ACHN (cell line): ENCODE results near the gene ANKRD44.

Source experiments
- DNase-seq: peaks from one replicate; pipeline ENCODE4 v3.0.0-alpha.2; 2015
- in situ Hi-C: cut with HindIII; loops from 2 replicates; pipeline ENCODE4 v1.10.0; 2017; ENCODE audit warnings: low sequenced_read_pairs, low pct_ligation_motif_present, low pct_unique_long_range_greater_than_20kb

The ANKRD44 gene

DNA sequence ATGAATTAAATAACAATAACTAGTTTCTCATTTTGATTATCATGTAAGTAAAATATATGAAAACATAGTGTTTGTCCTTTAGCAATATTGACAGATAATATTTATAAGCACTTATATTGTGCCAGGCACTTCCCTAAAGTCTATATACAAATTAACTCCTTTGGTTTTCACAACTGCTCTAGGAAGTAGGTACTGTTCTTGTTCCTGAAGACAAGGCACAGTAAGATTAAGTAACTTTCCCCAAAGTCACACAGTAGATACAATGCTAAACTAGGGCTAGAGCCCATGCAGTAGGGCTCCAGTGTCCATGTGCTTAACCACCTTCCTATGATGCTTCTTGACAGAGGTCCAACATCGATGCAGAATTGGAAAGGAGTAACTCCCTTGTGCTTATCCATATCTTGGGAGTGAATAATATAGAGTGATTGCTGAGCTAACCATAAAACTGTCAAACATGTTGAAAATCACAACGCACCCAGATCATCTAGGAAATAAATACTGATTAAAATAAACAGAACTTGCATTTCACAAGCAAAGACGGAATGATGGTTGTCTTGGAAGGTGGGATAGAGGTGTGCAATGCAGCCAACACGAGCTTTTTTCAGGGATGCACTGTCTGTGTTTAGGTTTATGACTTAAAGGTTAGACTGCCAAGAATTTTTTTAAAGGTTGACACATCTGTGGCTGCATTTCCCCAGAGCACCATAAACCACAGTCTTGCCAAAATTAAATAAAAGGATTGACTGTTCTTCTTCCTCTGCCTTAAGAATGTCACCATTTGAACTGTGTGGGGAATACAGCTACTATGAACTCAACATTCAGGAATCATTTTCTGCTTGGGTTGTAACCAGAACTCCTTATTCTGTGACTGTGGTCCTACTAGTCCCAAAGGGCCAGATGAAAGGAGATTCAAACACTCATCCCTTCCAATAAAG lies 80.8 kb downstream of the ANKRD44 start:
- no peak for DNase-seq
- in situ Hi-C loops: no loop called here

DNA sequence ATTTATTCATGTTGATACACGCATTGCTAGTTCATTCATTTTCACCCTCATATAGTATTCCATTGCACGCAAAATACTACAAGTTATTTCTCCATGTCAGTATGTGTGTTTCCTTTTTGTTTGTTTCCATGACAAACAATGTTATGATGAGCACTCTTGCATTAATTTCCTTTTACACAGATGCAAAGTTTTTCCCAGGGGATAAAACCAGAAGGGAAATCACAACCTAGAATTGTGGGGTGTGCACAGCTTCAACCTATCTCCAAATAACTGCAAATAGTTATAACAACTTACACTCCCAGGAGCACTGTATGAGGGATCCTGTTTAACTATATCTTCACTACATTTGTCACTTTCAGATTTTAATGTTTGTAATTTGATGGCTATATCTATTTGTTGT lies 87.1 kb downstream of the ANKRD44 start:
- DNase-seq: no peak
- in situ Hi-C loops: no loop called here

DNA sequence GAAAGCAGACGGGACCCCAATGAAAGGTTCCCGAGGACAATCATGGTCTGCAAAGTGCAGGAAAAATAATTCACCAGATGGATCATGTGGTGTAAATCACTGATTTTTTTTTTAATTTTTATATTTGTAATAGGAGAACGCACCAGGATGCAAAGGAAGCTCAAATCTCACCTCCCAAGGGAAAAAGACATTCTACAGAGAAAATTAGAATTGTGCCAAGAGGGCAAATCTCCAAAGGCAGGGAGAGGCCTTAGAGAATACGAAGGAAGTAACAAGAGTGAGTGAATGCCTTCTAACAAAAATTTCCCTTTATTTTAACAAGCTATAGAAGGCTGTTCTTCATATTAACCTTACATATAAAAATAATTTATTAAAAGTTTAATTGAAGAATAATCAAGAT lies 90.9 kb downstream of the ANKRD44 start:
- DNase-seq: no peak
- in situ Hi-C loops: no loop called here

DNA sequence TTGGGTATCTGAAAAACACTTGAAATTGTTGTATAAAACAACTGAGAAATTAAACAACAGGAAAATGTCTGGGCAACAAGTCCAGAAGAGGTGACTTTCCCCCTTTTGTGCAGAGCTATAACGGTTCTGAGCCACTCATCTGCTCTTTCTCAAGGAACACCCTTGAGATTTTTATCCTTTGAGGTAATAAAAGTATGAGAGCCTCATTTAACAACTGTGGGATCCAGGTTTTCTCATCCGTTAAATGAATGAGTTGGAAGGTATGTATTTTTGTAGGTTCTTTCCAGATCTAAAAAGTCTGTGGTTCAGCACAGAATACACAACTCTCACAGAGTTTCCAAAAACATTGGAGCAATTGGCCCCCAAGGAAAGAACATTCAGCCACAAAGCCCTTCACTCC lies 93.0 kb downstream of the ANKRD44 start:
- in situ Hi-C loops: no loop called here
- DNase-seq: no peak

DNA sequence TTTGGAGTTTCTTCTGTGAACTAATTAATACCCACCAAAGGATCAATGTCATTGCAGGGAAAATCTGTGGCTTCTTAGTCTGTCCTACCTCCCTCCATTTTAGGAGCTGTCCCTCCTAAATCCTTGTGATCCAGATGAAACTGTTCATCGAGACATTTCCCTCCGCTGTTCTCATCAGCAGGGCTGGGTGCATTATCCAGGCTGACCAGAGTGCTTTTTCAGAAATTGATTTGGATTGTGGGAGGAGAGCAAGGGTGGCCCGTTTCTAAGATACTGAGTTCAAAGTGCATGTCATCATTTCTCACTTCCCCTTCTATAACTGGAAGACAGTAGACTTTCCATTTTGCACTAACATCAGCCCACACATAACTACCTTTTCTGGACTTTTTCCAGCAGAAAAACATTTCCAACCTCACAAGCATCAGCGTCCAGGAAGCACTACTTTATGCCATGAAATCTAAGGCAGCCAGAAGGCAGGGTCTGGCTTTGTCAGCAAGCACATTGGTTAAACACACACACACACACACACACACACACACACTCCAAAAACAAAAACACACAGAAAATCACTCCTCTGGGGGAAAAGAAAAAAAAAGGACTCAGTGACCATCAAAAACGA lies 94.1 kb downstream of the ANKRD44 start:
- no peak for DNase-seq
- in situ Hi-C loops: no loop called here

DNA sequence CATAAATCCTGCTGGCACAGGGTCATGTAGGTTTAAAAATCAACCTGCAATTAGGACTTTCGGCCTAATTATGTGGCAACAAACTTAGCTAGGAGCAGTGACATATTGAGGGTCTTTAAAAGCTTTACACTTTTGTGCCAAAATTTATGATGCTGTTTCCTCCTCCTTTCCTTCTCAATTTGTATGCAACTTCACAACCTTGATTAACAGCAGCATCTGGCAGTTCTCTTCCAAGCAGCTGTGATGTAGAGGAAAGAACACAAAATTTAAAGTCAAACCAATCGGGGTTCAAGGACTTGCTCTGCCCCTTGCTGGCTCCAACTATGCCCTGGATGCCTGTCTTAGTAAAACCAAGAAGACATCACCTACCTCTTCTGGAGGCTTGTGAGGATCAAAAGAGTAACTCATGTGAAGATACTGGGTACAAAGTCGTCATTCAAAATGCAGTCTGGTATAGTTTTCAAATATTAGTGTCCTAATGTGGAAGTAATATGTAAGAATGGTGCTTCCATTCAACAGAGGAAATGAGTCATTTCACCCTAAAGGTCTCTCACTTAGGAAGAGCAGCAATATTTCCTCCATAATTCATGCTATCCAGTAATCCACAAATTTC lies 94.7 kb downstream of the ANKRD44 start:
- DNase-seq: no peak
- in situ Hi-C loops: no loop called here

DNA sequence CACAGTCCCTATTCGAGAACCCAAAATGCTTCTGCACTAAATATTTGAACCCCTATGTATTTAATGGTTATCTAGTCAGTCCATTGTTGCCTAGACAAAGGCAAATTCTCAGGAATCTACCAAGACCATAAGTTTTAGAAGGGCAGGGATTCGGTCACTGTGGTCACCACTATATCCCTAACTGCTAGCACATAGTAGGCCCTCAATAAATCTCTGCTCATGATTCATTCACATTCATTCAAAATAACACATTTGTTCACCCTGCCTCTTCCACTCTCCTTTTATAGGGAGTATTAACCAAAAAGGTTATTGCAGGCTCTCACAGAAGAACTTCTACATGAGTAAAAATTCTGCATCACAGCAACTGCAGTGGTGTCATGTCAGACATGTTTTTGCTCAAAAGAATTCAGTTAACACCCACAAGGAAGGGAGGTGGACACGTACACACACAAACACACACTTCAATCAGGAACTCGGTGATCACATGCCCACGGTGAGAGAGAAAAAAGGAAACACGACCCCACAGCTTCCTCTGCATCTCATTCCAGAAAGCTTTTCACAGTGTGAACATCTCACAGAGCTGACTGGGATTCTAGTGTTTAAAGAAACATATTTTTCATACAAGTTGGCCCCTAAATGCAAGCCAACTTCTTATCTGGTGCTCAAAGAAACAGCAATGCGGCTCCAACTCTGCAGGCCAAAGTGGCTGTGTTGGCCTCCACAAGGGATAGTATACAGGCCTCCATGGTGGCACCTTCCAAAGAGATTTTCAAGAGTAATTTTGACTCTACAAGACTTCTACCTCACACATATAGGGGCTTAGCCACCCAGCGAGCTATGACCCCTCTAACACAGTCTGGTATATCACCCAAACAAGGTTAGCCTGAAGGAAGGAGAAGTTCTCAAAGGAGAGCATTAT lies 98.0 kb downstream of the ANKRD44 start:
- in situ Hi-C loops: no loop called here
- no peak for DNase-seq

DNA sequence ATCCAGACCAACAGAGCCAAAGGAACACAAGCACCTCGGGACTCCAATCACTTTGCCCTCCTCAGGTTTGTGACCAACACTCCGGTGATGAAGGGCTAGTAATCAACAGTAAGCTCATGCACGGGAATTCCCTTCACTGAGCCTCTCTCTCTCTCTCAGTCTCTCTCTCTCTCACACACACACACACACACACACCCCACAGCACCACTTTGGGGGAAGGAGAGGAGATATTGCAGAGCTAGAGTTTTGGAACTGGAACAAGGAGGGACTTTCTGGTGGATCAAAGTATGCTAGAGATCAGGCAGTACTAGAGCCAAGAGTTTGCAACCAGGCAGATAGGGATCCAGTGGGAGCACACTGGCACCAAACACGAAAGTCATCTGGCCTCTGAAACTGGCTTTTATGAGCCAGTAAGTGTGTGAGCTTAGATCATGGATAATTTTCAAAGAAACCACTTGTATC lies 98.7 kb downstream of the ANKRD44 start:
- in situ Hi-C loops: no loop called here
- no peak for DNase-seq

DNA sequence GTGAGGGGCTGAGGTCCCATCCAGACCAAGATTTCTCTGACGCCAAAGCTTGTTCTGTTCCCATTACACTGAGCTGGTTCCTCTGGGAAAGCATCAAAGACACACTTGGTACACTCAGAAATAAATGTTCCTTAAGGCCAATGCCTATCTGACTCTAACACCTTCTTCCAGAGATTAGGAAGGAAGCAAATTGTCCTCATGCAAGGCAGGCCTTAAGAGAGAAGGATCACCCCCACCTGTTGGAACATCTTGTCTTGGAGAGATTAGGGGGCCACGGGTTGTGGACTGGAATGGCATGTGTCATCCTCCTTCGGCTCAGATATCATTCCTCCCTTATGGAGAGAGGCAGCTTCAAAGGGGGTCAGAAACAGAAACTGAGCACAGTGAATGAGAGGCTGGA lies 100.2 kb downstream of the ANKRD44 start:
- in situ Hi-C loops: no loop called here

DNA sequence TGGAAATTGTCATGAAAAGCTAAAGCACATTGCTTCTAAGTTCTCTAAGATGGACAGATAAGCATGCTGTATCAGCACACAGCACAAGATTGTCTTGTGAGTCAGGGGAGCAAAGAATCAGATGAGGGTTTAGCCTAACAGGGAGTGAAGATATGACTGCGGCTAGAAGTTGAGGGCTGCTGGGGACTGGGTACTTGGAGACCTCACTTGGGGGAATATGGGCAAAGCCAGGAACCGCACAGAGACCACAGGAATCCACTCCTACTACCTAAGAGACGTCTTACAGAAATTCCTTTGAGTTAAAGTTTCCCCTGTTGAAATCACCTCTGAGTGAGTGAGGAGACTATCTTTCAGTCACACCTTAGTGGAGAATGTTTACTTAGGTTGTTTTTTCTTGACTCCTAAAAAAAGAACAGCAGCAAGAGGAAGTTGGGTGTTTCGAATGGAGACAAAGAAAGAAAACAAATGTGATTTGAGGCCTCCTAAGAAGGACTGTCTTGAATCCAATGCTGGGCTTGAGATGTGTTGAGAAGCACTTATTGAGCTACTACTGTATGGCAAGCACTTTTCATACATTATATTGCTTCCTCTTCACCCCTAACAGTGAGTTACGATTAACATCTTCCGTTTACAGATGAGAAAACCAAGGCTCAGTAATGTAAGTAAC lies 100.7 kb downstream of the ANKRD44 start:
- peak; percentile 16 for DNase-seq
- in situ Hi-C loops: no loop called here

More for the DNA sequence above, 100.2 kb downstream of the ANKRD44 start:
- DNase-seq: no peak

DNA sequence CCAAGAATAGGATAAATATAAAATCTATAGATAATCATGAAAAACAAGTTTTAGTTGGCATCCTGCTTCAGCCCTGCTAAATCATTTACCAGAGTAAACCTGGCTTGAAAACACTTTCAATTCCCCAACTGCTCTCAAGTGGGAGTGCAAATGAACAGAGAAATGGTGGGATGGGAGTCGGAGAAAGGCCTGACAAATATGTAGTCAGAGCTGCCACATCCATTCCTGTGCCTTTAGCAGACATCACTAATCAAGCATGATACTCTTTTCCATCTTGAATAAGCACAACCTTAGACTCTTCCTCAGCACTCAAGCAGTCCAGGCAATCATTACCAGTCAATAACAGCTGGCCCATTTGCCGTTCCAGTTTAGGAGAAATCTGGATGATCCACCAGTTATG lies 101.3 kb downstream of the ANKRD44 start:
- in situ Hi-C loops: no loop called here
- no peak for DNase-seq

DNA sequence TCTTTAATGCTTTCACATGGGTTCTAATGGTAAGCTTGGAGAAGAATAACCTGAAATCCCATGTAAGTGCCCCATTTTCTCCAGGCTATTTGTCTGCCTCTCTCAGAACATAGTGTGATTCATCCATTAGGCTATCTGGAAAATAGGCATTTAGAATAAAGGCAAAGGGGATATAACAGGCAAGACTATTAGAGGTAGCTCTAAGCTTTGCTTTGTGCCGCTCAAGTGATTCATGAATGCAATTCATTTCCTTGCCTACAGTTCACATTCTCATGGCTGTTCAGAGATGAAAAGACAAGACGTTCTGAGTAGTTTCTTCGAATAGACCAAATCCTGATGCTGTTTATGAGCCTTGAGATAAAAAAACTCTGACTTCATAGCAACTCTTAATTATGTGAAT lies 101.7 kb downstream of the ANKRD44 start:
- in situ Hi-C loops: no loop called here
- no peak for DNase-seq

DNA sequence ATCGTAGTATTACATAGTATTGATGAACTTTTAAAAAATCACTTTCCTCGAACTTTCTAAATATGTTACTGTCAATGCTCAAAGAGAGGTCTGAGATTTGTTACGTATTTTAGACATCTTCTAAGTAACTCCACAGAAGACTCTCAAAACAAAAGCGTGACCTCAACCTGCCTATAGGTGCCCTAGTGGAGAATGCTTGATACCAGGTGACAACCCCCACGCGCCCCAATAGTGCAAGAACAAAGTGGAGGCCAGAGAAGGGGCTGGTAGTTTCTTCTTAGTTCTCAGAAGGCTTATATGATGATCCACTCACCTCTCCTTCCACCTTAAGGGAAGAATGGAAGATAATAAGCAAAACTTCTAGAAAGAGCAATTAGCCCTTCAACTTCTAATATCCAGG lies 102.6 kb downstream of the ANKRD44 start:
- no peak for DNase-seq
- in situ Hi-C loops: no loop called here

DNA sequence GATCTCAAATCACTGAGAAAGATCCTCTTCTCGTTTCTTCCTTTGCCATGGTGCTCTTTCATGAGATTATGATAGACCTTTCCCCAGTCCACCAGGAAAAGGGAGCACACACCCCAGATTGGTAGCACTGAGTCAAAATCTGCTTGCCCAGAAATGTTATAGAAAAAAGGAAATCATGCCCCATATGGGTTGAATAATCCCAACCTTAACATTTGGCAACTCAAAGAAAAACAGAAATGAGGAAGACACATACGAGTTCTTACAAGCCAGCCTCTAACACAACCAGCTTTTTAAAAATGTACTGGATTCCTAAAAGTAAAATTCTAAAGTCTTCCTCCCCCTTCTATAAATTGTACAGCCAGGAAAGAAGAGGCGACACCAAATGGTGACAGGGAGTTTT lies 103.0 kb downstream of the ANKRD44 start:
- in situ Hi-C loops: no loop called here
- DNase-seq: no peak

DNA sequence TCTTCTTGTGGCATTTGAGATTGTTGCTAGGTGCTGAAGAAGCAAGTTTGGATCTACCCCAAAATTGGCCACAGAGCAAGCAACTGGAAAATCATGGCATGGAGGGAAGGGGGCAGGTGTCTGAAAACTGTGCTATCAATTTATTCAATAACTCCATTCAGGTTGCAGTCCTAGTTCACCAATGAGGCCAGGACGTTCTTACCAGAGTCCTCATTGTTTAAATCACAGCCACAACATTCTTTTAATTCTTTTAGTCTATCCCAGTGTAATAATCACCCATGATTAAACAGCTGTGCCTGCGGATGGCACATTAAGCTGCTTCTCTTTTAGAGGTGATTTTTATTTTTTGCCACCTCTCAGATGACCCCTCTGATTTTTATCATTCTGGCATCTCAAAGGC lies 103.5 kb downstream of the ANKRD44 start:
- in situ Hi-C loops: no loop called here
- DNase-seq: no peak

DNA sequence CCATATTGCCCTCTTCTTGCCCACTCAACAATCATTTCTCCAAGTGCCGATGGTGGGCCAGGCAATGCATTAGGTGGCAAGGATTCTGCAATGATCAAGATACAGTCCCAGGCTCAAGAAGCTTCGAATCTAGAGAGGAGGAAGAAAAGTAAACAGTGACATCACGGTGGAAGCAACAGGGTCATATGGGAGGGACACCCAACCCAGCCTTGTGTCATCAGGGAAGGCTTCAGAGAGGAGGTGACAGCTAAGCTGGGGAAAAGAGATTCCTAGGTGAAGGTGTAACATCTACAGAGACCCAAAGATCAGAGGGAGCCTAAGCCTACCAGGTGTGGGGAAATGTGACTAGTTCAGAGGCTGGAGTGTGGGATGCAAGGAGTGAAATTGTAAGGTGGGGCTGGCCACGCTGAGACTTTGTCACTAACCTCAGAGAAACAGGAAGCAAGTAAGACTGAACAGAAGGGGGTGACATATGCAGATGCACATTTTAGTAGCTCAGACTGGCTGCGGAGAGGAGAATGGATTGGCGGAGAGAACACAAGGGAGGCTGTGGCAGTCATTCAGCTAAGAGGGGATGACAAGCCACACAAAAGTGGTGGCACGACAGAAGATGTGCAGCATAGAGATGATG lies 104.9 kb downstream of the ANKRD44 start:
- DNase-seq: no peak
- in situ Hi-C loops: no loop called here

DNA sequence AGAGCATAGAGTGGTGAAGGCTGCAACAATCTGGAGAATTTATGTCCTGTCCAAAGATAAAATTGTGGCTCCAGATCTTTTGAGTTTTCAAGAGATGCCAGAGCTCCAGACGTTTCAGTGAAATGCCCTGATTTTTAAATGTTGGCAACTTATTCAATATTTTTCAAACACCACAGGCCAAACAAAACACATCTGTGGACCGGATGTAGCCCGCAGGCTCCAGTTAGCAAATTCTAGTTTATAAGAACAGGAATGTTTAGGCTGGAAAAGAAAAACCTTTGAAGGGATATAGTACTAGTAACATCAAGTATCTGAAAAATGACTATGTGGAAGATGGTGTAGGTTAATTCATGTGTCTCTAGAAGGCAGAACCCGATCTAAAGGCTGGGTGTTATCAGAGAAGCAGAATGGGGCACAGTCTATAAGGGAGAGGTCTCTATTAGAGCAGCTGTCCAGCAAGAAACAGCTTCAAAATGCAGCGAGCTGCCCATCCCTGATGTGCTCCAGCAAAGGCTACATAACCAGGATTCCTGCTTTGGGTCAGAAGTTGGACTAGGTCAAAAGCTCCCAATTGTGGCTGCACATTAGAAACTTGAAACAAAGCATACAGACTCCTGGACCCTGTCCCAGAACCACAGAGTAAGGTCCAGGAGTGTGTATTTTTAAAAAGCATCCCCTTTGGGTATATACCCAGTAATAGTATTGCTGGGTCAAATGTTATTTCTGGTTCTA lies 105.9 kb downstream of the ANKRD44 start:
- no peak for DNase-seq
- in situ Hi-C loops: no loop called here
